Vagina (tissue), 2 donors: ENCODE results near the gene ROCK1. TPM values are rescaled to one million over a fixed set of nuclear protein-coding genes. Genes with fewer than 3 reads are reported as not detected.

Source experiments
- DNase-seq, 2 donors: peaks; one replicate each; pipeline ENCODE4 v3.0.0-alpha.2; 2017; ENCODE audit errors: extremely low spot score in 2 of 2
- H3K27ac ChIP-seq: fragments of 200-600 bp; sonication (generic); one replicate; pipeline ENCODE4 v1.5.1; 2019
- H3K27me3 ChIP-seq: fragments of 200-600 bp; sonication (generic); one replicate; pipeline ENCODE4 v1.5.1; 2019
- H3K36me3 ChIP-seq, 2 donors: fragments of 200-600 bp; sonication (generic); one replicate each; pipeline ENCODE4 v1.5.1; 2017 to 2019
- H3K4me1 ChIP-seq: fragments of 200-600 bp; sonication (generic); one replicate; pipeline ENCODE4 v1.5.1; 2019
- H3K4me3 ChIP-seq, 2 donors: fragments of 200-600 bp; sonication (generic); 1 replicate in 1 of 2; 2 replicates in 1 of 2; pipeline ENCODE4 v1.5.1; 2016 to 2019
- H3K9me3 ChIP-seq: fragments of 200-600 bp; sonication (generic); one replicate; pipeline ENCODE4 v1.5.1; 2019
- CTCF ChIP-seq, 3 experiments: fragments of 450-650 bp in 2 of 3; fragments of 200-600 bp in 1 of 3; sonication (generic) in 1 of 3; IDR thresholded peaks; one replicate each; pipeline ENCODE4 v1.5.1; 2017 to 2019; ENCODE audit warnings: antibody characterized with exemption in 3 of 3, mild to moderate bottlenecking in 2 of 3, moderate library complexity in 2 of 3
- POLR2A ChIP-seq, 2 donors: fragments of 450-650 bp; IDR thresholded peaks; one replicate each; pipeline ENCODE4 v1.6.1; 2017; ENCODE audit warnings: antibody characterized with exemption in 2 of 2, mild to moderate bottlenecking in 2 of 2, moderate library complexity in 2 of 2
- POLR2AphosphoS5 ChIP-seq, 2 donors: sonication (generic); formaldehyde crosslinking; IDR thresholded peaks; one replicate each; pipeline ENCODE4 v1.9.0; 2017; ENCODE audit warnings: antibody characterized with exemption in 2 of 2, mild to moderate bottlenecking in 2 of 2, low read depth in 1 of 2; ENCODE audit not compliant: insufficient read depth in 1 of 2
- intact Hi-C: fragments of 100-400 bp; cut with DNase I; formaldehyde crosslinking; loops from one replicate; pipeline ENCODE4 v1.15.1; 2023
- total RNA-seq: library from RNA; depleted of rRNA; stranded (reverse); fragments of >200 nt; gene quantifications from one replicate; pipeline ENCODE4 v1.2.3, GENCODE V29; 2016

ROCK1 gene
- total RNA-seq, 1 donor from 2014 or later, result 39.0 TPM

DNA sequence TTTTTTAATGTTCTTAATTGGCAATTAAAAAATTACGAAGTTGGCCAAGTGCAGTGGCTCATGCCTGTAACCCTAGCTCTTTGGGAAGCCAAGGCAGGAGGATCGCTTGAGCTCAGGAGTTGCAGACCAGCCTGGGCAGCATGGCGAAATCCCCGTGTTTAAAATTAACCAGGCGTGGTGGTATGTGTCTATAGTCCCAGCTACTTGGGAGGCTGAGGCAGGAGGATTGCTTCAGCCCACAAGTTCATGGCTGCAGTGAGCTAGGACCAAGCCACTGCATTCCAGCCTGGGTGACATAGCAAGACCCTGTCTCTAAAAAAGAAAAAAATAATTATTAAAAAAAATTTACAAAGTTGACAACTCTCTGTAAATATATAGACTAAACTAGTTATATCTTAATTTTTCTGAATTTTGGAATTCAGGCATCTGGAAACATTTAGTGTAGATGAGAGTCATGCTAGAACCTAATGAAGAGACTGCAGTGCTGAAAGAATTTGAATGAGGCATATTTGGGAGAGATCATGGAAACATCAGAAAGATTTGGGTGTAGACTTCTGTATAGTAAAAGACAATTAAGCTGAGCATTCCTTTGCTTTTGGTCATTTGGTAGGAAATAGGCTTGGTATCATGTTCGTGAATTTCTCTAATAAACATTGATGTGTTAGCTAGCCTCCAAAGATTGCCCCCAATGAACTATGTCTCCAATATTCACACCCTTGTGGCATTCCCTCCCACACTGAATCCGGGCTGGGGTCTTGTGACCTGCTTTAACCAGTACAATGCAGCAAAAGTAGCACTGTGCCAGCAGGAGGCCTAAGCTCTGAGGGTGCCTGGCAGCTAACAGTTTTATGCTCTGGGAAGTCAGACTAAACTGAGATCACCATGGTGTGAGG, 4.2 kb upstream of the ROCK1 start:
- peaks cover 18% of the 10 kb centered on the region for H3K4me1 ChIP-seq
- no peak for DNase-seq
- H3K27me3 ChIP-seq, result no peaks in the 10 kb centered on the region
- no peak for TF ChIP-seq POLR2AphosphoS5 (IDR thresholded peaks at IDR 0.05; ENCODE audit: insufficient read depth in 1 of 2, low read depth in 1 of 2)
- TF ChIP-seq CTCF (IDR thresholded peaks at IDR 0.05), result no peak
- TF ChIP-seq POLR2A (IDR thresholded peaks at IDR 0.05), result no peak
- H3K4me3 ChIP-seq, result no peak overlapping the region
- intact Hi-C loops, result no loop called here
- H3K27ac ChIP-seq, result peak overlapping the region; percentile 10
- no peaks in the 10 kb centered on the region for H3K9me3 ChIP-seq
- no peaks in the 10 kb centered on the region for H3K36me3 ChIP-seq

GRCh38 chr18:21112543-21113105, 1.0 kb upstream of the ROCK1 start:
- Histone ChIP-seq H3K4me3 (peak overlapping the region; percentile 100), H3K27ac (peak overlapping the region; percentile 86), H3K36me3 (no peaks in the 10 kb centered on the region), H3K27me3 (no peaks in the 10 kb centered on the region), H3K9me3 (no peaks in the 10 kb centered on the region), H3K4me1 (peaks cover 36% of the 10 kb centered on the region)
- intact Hi-C loops, result no loop called here
- TF ChIP-seq POLR2A (IDR thresholded peaks at IDR 0.05) (no peak), CTCF (IDR thresholded peaks at IDR 0.05) (no peak), POLR2AphosphoS5 (IDR thresholded peaks at IDR 0.05; ENCODE audit: insufficient read depth in 1 of 2, low read depth in 1 of 2) (no peak)
- no peak for DNase-seq

DNA sequence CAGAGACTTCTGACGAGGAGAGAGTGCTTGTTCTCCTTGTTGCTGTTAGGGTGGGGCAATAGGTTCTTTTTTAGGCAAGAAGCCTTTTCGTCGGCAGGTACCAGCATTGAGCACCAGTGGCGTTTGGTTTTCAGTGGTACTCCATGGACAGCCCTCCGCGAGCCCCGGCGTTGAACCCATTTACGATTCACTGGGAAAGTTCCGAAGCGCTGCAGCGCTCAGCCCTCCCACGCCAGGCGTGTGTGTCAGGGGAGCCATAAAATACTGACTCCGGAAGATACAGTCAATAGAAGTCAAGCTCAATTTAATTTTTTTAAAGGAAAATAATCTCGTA, 494 bp upstream of the ROCK1 start:
- TF ChIP-seq POLR2A (IDR thresholded peaks at IDR 0.05) (no peak), POLR2AphosphoS5 (IDR thresholded peaks at IDR 0.05; ENCODE audit: insufficient read depth in 1 of 2, low read depth in 1 of 2) (peak in 1 of 2 donors; percentile 7), CTCF (IDR thresholded peaks at IDR 0.05) (no peak)
- no peaks in the 10 kb centered on the region for H3K9me3 ChIP-seq
- no peaks in the 10 kb centered on the region for H3K36me3 ChIP-seq
- intact Hi-C loops, result no loop called here
- H3K27me3 ChIP-seq, result no peaks in the 10 kb centered on the region
- peak overlapping the region; percentile 86 for H3K27ac ChIP-seq
- H3K4me1 ChIP-seq, result peaks cover 41% of the 10 kb centered on the region
- H3K4me3 ChIP-seq, result peak overlapping the region; percentile 100
- no peak for DNase-seq

DNA sequence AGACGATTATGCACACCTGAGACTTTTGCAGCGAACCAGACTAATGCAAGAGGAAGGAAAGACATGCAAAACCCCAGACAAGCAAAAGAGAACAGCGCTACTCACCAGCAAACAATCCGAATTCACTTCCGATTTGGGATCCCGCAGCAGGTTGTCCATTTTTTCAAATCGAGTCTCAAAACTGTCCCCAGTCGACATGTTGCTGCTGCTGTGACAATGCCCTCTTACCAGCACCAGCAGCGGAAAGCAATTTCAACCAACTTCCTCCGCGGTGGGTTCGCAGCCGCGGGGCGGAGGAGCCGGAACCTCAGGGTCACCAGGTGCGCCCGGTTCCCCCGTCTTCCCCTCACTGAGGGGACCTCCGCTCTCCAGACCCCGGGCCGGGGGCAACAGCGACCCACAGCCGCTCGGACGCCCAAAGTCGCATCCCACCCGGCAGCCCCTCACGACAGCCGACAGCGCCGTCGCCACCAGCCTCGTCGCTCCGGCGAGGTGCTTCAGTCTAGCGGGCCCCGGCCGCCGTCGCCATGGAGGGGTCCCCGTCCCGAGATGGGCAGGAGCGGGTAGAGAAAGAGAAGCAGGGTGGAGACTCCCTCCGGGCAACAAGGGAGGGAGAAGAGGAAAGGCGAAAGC, 784 bp downstream of the ROCK1 start:
- no peaks in the 10 kb centered on the region for H3K27me3 ChIP-seq
- peak overlapping the region; percentile 100 for H3K4me3 ChIP-seq
- TF ChIP-seq POLR2A (IDR thresholded peaks at IDR 0.05), result no peak
- peak in 1 of 2 donors; percentile 31 for TF ChIP-seq POLR2AphosphoS5 (IDR thresholded peaks at IDR 0.05; ENCODE audit: insufficient read depth in 1 of 2, low read depth in 1 of 2)
- DNase-seq, result no peak
- peaks cover 54% of the 10 kb centered on the region for H3K4me1 ChIP-seq
- intact Hi-C loops, result no loop called here
- H3K27ac ChIP-seq, result peak overlapping the region; percentile 99
- no peaks in the 10 kb centered on the region for H3K36me3 ChIP-seq
- H3K9me3 ChIP-seq, result no peaks in the 10 kb centered on the region

- DNase-seq, result no peak
- intact Hi-C loops, result no loop called here
- Histone ChIP-seq H3K4me3 (peak overlapping the region; percentile 100), H3K9me3 (no peaks in the 10 kb centered on the region), H3K4me1 (peaks cover 61% of the 10 kb centered on the region), H3K36me3 (no peaks in the 10 kb centered on the region), H3K27me3 (no peaks in the 10 kb centered on the region), H3K27ac (peak overlapping the region; percentile 99)
- TF ChIP-seq POLR2AphosphoS5 (IDR thresholded peaks at IDR 0.05; ENCODE audit: insufficient read depth in 1 of 2, low read depth in 1 of 2) (no peak), CTCF (IDR thresholded peaks at IDR 0.05) (no peak), POLR2A (IDR thresholded peaks at IDR 0.05) (no peak)
Measured at GRCh38 chr18:21109936-21110712, 1.5 kb downstream of the ROCK1 start.
